A673 (cell line): ENCODE results near the gene HYCC2. TPM values are rescaled to one million over a fixed set of nuclear protein-coding genes. Genes with fewer than 3 reads are reported as not detected.
"Not testable (repeated sequence)": the region's sequence is repeated elsewhere in the genome, so short reads cannot be mapped to it uniquely, and the experiment has no call there.

Experiments
- BruUV-seq: library from RNA; stranded (reverse); fragments of 400-500 nt; replicated peaks from 2 replicates; lab custom pipeline; 2021; lab: Mats Ljungman, UMichigan
- CTCF ChIA-PET: fragments of 300-600 bp; sonication (Branson Sonifier 250); formaldehyde crosslinking; loops from one replicate; lab custom pipeline; 2022; ENCODE audit warnings: antibody characterized with exemption; lab: Charles Lee
- POLR2A ChIA-PET: fragments of 300-600 bp; sonication (Branson Sonifier 250); formaldehyde crosslinking; loops from one replicate; lab custom pipeline; 2022; ENCODE audit warnings: antibody characterized with exemption; ENCODE audit not compliant: low non-redundant PET; lab: Charles Lee
- DNase-seq: peaks from one replicate; pipeline ENCODE4 v3.0.0-alpha.2; 2015; ENCODE audit warnings: low spot score
- H3K27ac ChIP-seq: fragments of 200-600 bp; sonication (generic); 2 replicates; pipeline ENCODE4 v1.5.1; 2016; ENCODE audit warnings: mixed run types, low read depth, mild to moderate bottlenecking, mixed read lengths, antibody characterized with exemption, low read length; ENCODE audit not compliant: poor library complexity, severe bottlenecking
- H3K27me3 ChIP-seq: fragments of 200-600 bp; sonication (generic); replicated peaks from 2 replicates; pipeline ENCODE4 v1.6.1; 2017; ENCODE audit warnings: mixed run types, low read depth, mild to moderate bottlenecking, mixed read lengths, antibody characterized with exemption, low read length; ENCODE audit not compliant: insufficient read depth, poor library complexity
- H3K36me3 ChIP-seq: fragments of 200-600 bp; sonication (generic); 2 replicates; pipeline ENCODE4 v1.6.1; 2016; ENCODE audit warnings: mixed run types, mild to moderate bottlenecking, mixed read lengths, antibody characterized with exemption, low read length; ENCODE audit not compliant: insufficient read depth, poor library complexity, severe bottlenecking
- H3K4me1 ChIP-seq: fragments of 200-600 bp; sonication (generic); 2 replicates; pipeline ENCODE4 v1.6.1; 2017; ENCODE audit warnings: mixed run types, mild to moderate bottlenecking, mixed read lengths, antibody characterized with exemption, low read length; ENCODE audit not compliant: insufficient read depth, poor library complexity, severe bottlenecking
- H3K4me3 ChIP-seq: fragments of 200-600 bp; sonication (generic); 2 replicates; pipeline ENCODE4 v1.5.1; 2016; ENCODE audit warnings: low read depth, mixed run types, mild to moderate bottlenecking, mixed read lengths, low read length; ENCODE audit not compliant: poor library complexity, severe bottlenecking
- H3K9me3 ChIP-seq: fragments of 200-600 bp; sonication (generic); 2 replicates; pipeline ENCODE4 v1.6.1; 2016; ENCODE audit warnings: mixed run types, low read depth, mild to moderate bottlenecking, mixed read lengths, antibody characterized with exemption, low read length; ENCODE audit not compliant: poor library complexity, severe bottlenecking
- CTCF ChIP-seq: fragments of 300-800, 200-600 bp; sonication (generic); conservative IDR thresholded peaks from 2 replicates; pipeline ENCODE4 v1.5.1; 2017; ENCODE audit warnings: low read depth, mild to moderate bottlenecking, antibody characterized with exemption, low read length, moderate library complexity, mixed read lengths
- EZH2 ChIP-seq: fragments of 200-600 bp; sonication (generic); IDR thresholded peaks from 2 replicates; pipeline ENCODE4 v1.6.1; 2017; ENCODE audit warnings: borderline replicate concordance, low read depth, mild to moderate bottlenecking, mixed read lengths, antibody characterized with exemption, low read length; ENCODE audit not compliant: poor library complexity, severe bottlenecking
- intact Hi-C: fragments of 100-400 bp; cut with micrococcal nuclease; formaldehyde crosslinking; loops from one replicate; pipeline ENCODE4 v1.10.0; 2022; ENCODE audit not compliant: unreplicated experiment
- total RNA-seq: library from RNA; stranded (reverse); gene quantifications from 2 replicates; pipeline ENCODE4 v1.2.3, GENCODE V29; 2021

HYCC2 gene
- total RNA-seq, 1 experiment from 2014 or later: 18.4 TPM

- Histone ChIP-seq H3K36me3 (no peaks in the 10 kb centered on the region), H3K4me1 (no peaks in the 10 kb centered on the region), H3K27me3 (no peaks in the 10 kb centered on the region), H3K4me3 (no peak overlapping the region), H3K9me3 (peaks cover 3% of the 10 kb centered on the region), H3K27ac (no peak overlapping the region)
- ChIA-PET POLR2A (no interaction called here), CTCF (no interaction called here)
- DNase-seq: no peak
- no peak for TF ChIP-seq CTCF
- TF ChIP-seq EZH2: no peak
- intact Hi-C loops: no loop called here
- no TSS peak for BruUV-seq
Measured at GRCh38 chr2:201049455-201049854, 22.0 kb downstream of the HYCC2 start.

- intact Hi-C loops: no loop called here
- Histone ChIP-seq H3K9me3 (peaks cover 3% of the 10 kb centered on the region), H3K36me3 (no peaks in the 10 kb centered on the region), H3K4me3 (no peak overlapping the region), H3K27ac (no peak overlapping the region), H3K27me3 (no peaks in the 10 kb centered on the region), H3K4me1 (no peaks in the 10 kb centered on the region)
- POLR2A ChIA-PET: no interaction called here
- CTCF ChIA-PET: no interaction called here
- DNase-seq: no peak
- TF ChIP-seq CTCF: no peak
- no peak for TF ChIP-seq EZH2
- BruUV-seq: no TSS peak
Measured at GRCh38 chr2:201046881-201047280, 24.6 kb downstream of the HYCC2 start.

GRCh38 chr2:201043050-201043449 is 28.4 kb downstream of the HYCC2 start:
- intact Hi-C loops, POLR2A ChIA-PET, H3K9me3 ChIP-seq, H3K4me3 ChIP-seq, CTCF ChIA-PET, H3K36me3 ChIP-seq, H3K27me3 ChIP-seq, DNase-seq, H3K4me1 ChIP-seq, BruUV-seq, H3K27ac ChIP-seq: not testable (repeated sequence)

GRCh38 chr2:201042451-201042850 is 29.0 kb downstream of the HYCC2 start:
- H3K36me3 ChIP-seq, H3K4me3 ChIP-seq, POLR2A ChIA-PET, DNase-seq, H3K4me1 ChIP-seq, intact Hi-C loops, H3K9me3 ChIP-seq, H3K27me3 ChIP-seq, CTCF ChIA-PET, BruUV-seq, H3K27ac ChIP-seq: not testable (repeated sequence)
